HCT116 (cell line): Measurements from ENCODE around the gene SLAIN1. TPM values are rescaled to one million over a fixed set of nuclear protein-coding genes. Genes with fewer than 3 reads are reported as not detected.

Source experiments
- ATAC-seq: fragments of 200-7000 bp; cut with Tn5 transposase; 2 replicates; pipeline ENCODE4 v1.9.1; 2020; ENCODE audit warnings: mild to moderate bottlenecking, moderate library complexity
- BruUV-seq: library from RNA; stranded (reverse); fragments of 400-500 nt; replicated peaks from 2 replicates; lab custom pipeline; 2021; lab: Mats Ljungman, UMichigan
- CTCF ChIA-PET: fragments of 300-600 bp; sonication (Branson Sonifier 250); formaldehyde crosslinking; loops from one replicate; lab custom pipeline; 2021; ENCODE audit warnings: antibody characterized with exemption; lab: Charles Lee
- POLR2A ChIA-PET: fragments of 300-600, 350-600 bp; sonication (Branson Sonifier 250); formaldehyde crosslinking; loops from one replicate; lab custom pipeline; 2021; ENCODE audit warnings: antibody characterized with exemption; lab: Charles Lee
- RAD21 ChIA-PET, 2 experiments: fragments of 300-600 bp; sonication (Branson Sonifier 250); formaldehyde crosslinking; loops; one replicate each; lab custom pipeline; 2023; ENCODE audit warnings: low total read pairs in 2 of 2; ENCODE audit not compliant: uncharacterized antibody in 2 of 2, unreplicated experiment in 2 of 2, low non-redundant PET in 1 of 2; lab: Charles Lee
- DNase-seq: peaks from one replicate; pipeline ENCODE4 v3.0.0-alpha.2; 2010; ENCODE audit warnings: low read depth, low spot score
- H2AFZ ChIP-seq: fragments of 200-600 bp; shearing (Covaris generic), sonication (generic); 2 replicates; pipeline ENCODE4 v1.6.1; 2017; ENCODE audit warnings: low read depth, mixed run types, mixed read lengths, antibody characterized with exemption, low read length; ENCODE audit not compliant: poor library complexity, severe bottlenecking
- H3K27ac ChIP-seq: 2 replicates; pipeline ENCODE4 v1.5.1; 2012; ENCODE audit warnings: low read depth, low read length
- H3K27me3 ChIP-seq: fragments of 200-600 bp; sonication (generic); 2 replicates; pipeline ENCODE4 v1.6.1; 2016; ENCODE audit warnings: mixed run types, low read length, mixed read lengths; ENCODE audit not compliant: insufficient read depth
- H3K36me3 ChIP-seq, 2 experiments: fragments of 200-500 bp in 1 of 2; fragments of 200-600 bp in 1 of 2; sonication (Bioruptor generic) in 1 of 2; sonication (generic) in 1 of 2; 2 replicates each; pipeline versions ENCODE4 v1.5.1 to v1.6.1; 2014 to 2016; ENCODE audit warnings: low read length in 2 of 2, inconsistent platforms in 1 of 2, mixed read lengths in 1 of 2, mixed run types in 1 of 2; ENCODE audit not compliant: insufficient read depth in 2 of 2, control insufficient read depth in 1 of 2
- H3K4me1 ChIP-seq, 2 experiments: fragments of 200-600 bp in 1 of 2; sonication (generic) in 1 of 2; 2 replicates each; pipeline versions ENCODE4 v1.5.1 to v1.6.1; 2012 to 2017; ENCODE audit warnings: low read length in 2 of 2, inconsistent platforms in 1 of 2, mild to moderate bottlenecking in 1 of 2, mixed read lengths in 1 of 2, mixed run types in 1 of 2, moderate library complexity in 1 of 2; ENCODE audit not compliant: insufficient read depth in 2 of 2, control insufficient read depth in 1 of 2
- H3K4me2 ChIP-seq: fragments of 200-600 bp; sonication (generic); 2 replicates; pipeline ENCODE4 v1.6.1; 2017; ENCODE audit warnings: mixed run types, low read length, mixed read lengths
- H3K4me3 ChIP-seq, 2 experiments: fragments of 200-600 bp in 1 of 2; sonication (generic) in 1 of 2; replicated peaks in 1 of 2; 2 replicates each; pipeline ENCODE4 v1.5.1; 2011 to 2016; ENCODE audit warnings: low read length in 2 of 2, control low read depth in 1 of 2, low read depth in 1 of 2, mild to moderate bottlenecking in 1 of 2, mixed read lengths in 1 of 2, mixed run types in 1 of 2
- H3K79me2 ChIP-seq: fragments of 200-600 bp; sonication (generic); 2 replicates; pipeline ENCODE4 v1.6.1; 2017; ENCODE audit warnings: mild to moderate bottlenecking, mixed run types, low read length, moderate library complexity, mixed read lengths; ENCODE audit not compliant: insufficient read depth
- H3K9ac ChIP-seq: fragments of 200-600 bp; sonication (generic); 2 replicates; pipeline ENCODE4 v1.6.1; 2016; ENCODE audit warnings: low read length, mixed read lengths
- H3K9me2 ChIP-seq: fragments of 200-600 bp; sonication (generic), shearing (Covaris generic); 2 replicates; pipeline ENCODE4 v1.6.1; 2017; ENCODE audit warnings: mixed run types, mild to moderate bottlenecking, moderate library complexity; ENCODE audit not compliant: insufficient read depth
- H3K9me3 ChIP-seq, 2 experiments: fragments of 200-500 bp in 1 of 2; fragments of 200-600 bp in 1 of 2; sonication (Bioruptor generic) in 1 of 2; sonication (generic) in 1 of 2; 2 replicates each; pipeline ENCODE4 v1.6.1; 2014 to 2017; ENCODE audit warnings: low read length in 2 of 2, mixed read lengths in 2 of 2, inconsistent platforms in 1 of 2, low read depth in 1 of 2, mild to moderate bottlenecking in 1 of 2, mixed run types in 1 of 2, moderate library complexity in 1 of 2; ENCODE audit not compliant: control insufficient read depth in 1 of 2, insufficient read depth in 1 of 2
- H4K20me1 ChIP-seq: fragments of 200-600 bp; sonication (generic), shearing (Covaris generic); 2 replicates; pipeline ENCODE4 v1.6.1; 2017; ENCODE audit warnings: mixed run types, mild to moderate bottlenecking, moderate library complexity; ENCODE audit not compliant: insufficient read depth
- CBX3 ChIP-seq: IDR thresholded peaks from 2 replicates; pipeline ENCODE4 v1.6.1; 2012; ENCODE audit warnings: low read depth
- CEBPB ChIP-seq: IDR thresholded peaks from 2 replicates; pipeline ENCODE4 v1.6.1; 2012; ENCODE audit warnings: low read depth
- EGR1 ChIP-seq: IDR thresholded peaks from 2 replicates; pipeline ENCODE4 v1.6.1; 2012; ENCODE audit warnings: low read depth
- ELF1 ChIP-seq: IDR thresholded peaks from 2 replicates; pipeline ENCODE4 v1.6.1; 2012; ENCODE audit warnings: low read depth, borderline replicate concordance
- EZH2phosphoT487 ChIP-seq: fragments of 200-600 bp; IDR thresholded peaks from 2 replicates; pipeline ENCODE4 v1.6.1; 2018; ENCODE audit warnings: antibody characterized with exemption, borderline replicate concordance
- JUND ChIP-seq: IDR thresholded peaks from 2 replicates; pipeline ENCODE4 v1.6.1; 2012
- RAD21 ChIP-seq: IDR thresholded peaks from 2 replicates; pipeline ENCODE4 v1.6.1; 2012; ENCODE audit warnings: low read depth, mild to moderate bottlenecking
- SIN3A ChIP-seq: IDR thresholded peaks from 2 replicates; pipeline ENCODE4 v1.6.1; 2012; ENCODE audit warnings: low read depth
- SP1 ChIP-seq: IDR thresholded peaks from 2 replicates; pipeline ENCODE4 v1.6.1; 2012; ENCODE audit warnings: low read depth
- SRF ChIP-seq: IDR thresholded peaks from 2 replicates; pipeline ENCODE4 v1.6.1; 2012; ENCODE audit warnings: low read depth
- TCF7L2 ChIP-seq: IDR thresholded peaks from 2 replicates; pipeline ENCODE4 v1.7.0; 2011; ENCODE audit warnings: borderline replicate concordance, inconsistent platforms; ENCODE audit not compliant: insufficient read depth, insufficient read length; ENCODE audit errors: extremely low read depth
- intact Hi-C: fragments of 100-400 bp; cut with micrococcal nuclease; formaldehyde crosslinking; loops from 2 replicates; pipeline ENCODE4 v1.10.0; 2022
- total RNA-seq: library from RNA; stranded (reverse); gene quantifications from one replicate; pipeline ENCODE4 v1.2.1, GENCODE V29; 2021; ENCODE audit not compliant: unreplicated experiment
- TF ChIP-seq, protein P1 (sequence below): IDR thresholded peaks from 2 replicates; pipeline ENCODE4 v1.6.1; 2012; ENCODE audit warnings: low read depth
- TF ChIP-seq, protein P2 (sequence below): IDR thresholded peaks from 2 replicates; pipeline ENCODE4 v1.6.1; 2011; ENCODE audit warnings: mild to moderate bottlenecking, low read length, moderate library complexity; ENCODE audit not compliant: insufficient replicate concordance; ENCODE audit errors: extremely low read depth
- TF ChIP-seq, protein P3 (sequence below), 3 experiments: fragments of 200-600 bp in 1 of 3; sonication (generic) in 1 of 3; IDR thresholded peaks in 2 of 3; conservative IDR thresholded peaks in 1 of 3; 2 replicates each; pipeline ENCODE4 v1.5.1; 2012 to 2017; ENCODE audit warnings: low read depth in 2 of 3, low read length in 2 of 3, antibody characterized with exemption in 1 of 3, borderline replicate concordance in 1 of 3, control low read depth in 1 of 3, mild to moderate bottlenecking in 1 of 3, mixed read lengths in 1 of 3, mixed run types in 1 of 3, moderate library complexity in 1 of 3; ENCODE audit not compliant: insufficient read depth in 1 of 3
- TF ChIP-seq, protein P4 (sequence below): IDR thresholded peaks from 2 replicates; pipeline ENCODE4 v1.6.1; 2012

Gene SLAIN1
- total RNA-seq, 1 experiment from 2014 or later = 0.34 TPM

DNA sequence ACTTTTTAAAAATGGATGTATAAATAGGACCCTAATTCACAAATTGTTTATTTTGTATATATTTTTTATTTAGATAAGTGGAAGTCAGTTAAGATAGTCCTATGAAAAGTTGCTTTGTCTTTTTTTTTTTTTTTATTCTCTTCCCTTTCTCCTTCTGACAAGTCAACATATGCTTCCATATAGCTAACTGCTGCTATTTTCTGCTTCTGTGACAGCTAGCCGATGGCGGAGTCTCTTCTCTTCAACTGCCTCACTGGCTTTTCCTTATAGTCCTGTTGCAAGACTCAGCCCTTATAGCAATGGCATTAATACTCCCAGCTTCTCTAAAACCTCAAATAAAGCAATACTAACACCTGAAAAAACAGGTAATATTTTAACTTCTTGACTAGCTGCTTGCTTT lies 45.3 kb downstream of the SLAIN1 start (continued):
- TF ChIP-seq, protein P1, sequence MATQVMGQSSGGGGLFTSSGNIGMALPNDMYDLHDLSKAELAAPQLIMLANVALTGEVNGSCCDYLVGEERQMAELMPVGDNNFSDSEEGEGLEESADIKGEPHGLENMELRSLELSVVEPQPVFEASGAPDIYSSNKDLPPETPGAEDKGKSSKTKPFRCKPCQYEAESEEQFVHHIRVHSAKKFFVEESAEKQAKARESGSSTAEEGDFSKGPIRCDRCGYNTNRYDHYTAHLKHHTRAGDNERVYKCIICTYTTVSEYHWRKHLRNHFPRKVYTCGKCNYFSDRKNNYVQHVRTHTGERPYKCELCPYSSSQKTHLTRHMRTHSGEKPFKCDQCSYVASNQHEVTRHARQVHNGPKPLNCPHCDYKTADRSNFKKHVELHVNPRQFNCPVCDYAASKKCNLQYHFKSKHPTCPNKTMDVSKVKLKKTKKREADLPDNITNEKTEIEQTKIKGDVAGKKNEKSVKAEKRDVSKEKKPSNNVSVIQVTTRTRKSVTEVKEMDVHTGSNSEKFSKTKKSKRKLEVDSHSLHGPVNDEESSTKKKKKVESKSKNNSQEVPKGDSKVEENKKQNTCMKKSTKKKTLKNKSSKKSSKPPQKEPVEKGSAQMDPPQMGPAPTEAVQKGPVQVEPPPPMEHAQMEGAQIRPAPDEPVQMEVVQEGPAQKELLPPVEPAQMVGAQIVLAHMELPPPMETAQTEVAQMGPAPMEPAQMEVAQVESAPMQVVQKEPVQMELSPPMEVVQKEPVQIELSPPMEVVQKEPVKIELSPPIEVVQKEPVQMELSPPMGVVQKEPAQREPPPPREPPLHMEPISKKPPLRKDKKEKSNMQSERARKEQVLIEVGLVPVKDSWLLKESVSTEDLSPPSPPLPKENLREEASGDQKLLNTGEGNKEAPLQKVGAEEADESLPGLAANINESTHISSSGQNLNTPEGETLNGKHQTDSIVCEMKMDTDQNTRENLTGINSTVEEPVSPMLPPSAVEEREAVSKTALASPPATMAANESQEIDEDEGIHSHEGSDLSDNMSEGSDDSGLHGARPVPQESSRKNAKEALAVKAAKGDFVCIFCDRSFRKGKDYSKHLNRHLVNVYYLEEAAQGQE = no peak
- no peak for TF ChIP-seq ELF1
- no peak for TF ChIP-seq TCF7L2
- no peak for TF ChIP-seq SIN3A
- no peak for TF ChIP-seq EZH2phosphoT487
- TF ChIP-seq, all 23 proteins: peak for 0

DNA sequence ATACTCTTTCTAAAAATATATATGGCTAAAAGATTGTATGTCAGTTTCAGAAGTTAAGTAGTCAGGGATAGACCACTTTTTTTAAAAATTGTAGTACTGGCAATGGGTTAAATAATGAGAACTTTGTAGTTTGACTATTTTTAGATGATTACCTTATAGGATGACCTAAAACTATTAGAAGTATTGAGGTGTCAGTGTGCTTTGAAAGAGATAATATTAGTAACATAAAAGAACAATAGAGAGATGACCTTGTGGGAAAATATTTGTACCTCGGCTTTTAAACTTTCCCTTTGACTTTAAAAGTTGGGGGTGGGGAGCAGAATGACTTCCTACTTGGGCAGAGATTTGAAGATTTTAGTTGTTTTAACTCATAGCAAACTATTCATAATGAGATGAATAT lies 48.3 kb downstream of the SLAIN1 start:
- no peak overlapping the region for H3K4me2 ChIP-seq
- H3K9ac ChIP-seq = no peak overlapping the region
- no peaks in the 10 kb centered on the region for H3K4me1 ChIP-seq
- H3K27me3 ChIP-seq = no peaks in the 10 kb centered on the region
- H3K27ac ChIP-seq = no peak overlapping the region
- BruUV-seq = no TSS peak
- H4K20me1 ChIP-seq = no peaks in the 10 kb centered on the region
- TF ChIP-seq SP1 (no peak), SRF (no peak), CEBPB (no peak), TCF7L2 (no peak), ELF1 (no peak), JUND (no peak), EGR1 (no peak), CBX3 (no peak), RAD21 (no peak), SIN3A (no peak)
- TF ChIP-seq, protein P2, sequence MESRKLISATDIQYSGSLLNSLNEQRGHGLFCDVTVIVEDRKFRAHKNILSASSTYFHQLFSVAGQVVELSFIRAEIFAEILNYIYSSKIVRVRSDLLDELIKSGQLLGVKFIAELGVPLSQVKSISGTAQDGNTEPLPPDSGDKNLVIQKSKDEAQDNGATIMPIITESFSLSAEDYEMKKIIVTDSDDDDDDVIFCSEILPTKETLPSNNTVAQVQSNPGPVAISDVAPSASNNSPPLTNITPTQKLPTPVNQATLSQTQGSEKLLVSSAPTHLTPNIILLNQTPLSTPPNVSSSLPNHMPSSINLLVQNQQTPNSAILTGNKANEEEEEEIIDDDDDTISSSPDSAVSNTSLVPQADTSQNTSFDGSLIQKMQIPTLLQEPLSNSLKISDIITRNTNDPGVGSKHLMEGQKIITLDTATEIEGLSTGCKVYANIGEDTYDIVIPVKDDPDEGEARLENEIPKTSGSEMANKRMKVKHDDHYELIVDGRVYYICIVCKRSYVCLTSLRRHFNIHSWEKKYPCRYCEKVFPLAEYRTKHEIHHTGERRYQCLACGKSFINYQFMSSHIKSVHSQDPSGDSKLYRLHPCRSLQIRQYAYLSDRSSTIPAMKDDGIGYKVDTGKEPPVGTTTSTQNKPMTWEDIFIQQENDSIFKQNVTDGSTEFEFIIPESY = no peak
- TF ChIP-seq, protein P3, sequence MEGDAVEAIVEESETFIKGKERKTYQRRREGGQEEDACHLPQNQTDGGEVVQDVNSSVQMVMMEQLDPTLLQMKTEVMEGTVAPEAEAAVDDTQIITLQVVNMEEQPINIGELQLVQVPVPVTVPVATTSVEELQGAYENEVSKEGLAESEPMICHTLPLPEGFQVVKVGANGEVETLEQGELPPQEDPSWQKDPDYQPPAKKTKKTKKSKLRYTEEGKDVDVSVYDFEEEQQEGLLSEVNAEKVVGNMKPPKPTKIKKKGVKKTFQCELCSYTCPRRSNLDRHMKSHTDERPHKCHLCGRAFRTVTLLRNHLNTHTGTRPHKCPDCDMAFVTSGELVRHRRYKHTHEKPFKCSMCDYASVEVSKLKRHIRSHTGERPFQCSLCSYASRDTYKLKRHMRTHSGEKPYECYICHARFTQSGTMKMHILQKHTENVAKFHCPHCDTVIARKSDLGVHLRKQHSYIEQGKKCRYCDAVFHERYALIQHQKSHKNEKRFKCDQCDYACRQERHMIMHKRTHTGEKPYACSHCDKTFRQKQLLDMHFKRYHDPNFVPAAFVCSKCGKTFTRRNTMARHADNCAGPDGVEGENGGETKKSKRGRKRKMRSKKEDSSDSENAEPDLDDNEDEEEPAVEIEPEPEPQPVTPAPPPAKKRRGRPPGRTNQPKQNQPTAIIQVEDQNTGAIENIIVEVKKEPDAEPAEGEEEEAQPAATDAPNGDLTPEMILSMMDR (IDR thresholded peaks at IDR 0.05 in 2 of 3, conservative IDR thresholded peaks at IDR 0.05 in 1 of 3; ENCODE audit: borderline replicate concordance in 1 of 3, insufficient read depth in 1 of 3, low read depth in 2 of 3, low read length in 2 of 3) = no peak
- TF ChIP-seq, protein P4, sequence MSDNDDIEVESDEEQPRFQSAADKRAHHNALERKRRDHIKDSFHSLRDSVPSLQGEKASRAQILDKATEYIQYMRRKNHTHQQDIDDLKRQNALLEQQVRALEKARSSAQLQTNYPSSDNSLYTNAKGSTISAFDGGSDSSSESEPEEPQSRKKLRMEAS = no peak
- TF ChIP-seq, all 23 proteins: peak for 0
- no peak for DNase-seq
- POLR2A ChIA-PET = no interaction called here
- Histone ChIP-seq H3K36me3 (no peaks in the 10 kb centered on the region), H3K79me2 (no peaks in the 10 kb centered on the region), H3K9me3 (no peaks in the 10 kb centered on the region), H3K4me3 (no peak overlapping the region), H3K9me2 (no peaks in the 10 kb centered on the region), H2AFZ (no peak overlapping the region)
- intact Hi-C loops = no loop called here
- ATAC-seq = no peak
- CTCF ChIA-PET = no interaction called here
- RAD21 ChIA-PET = no interaction called here
